Stimulated activated CD8-positive, alpha-beta memory T cell treated with anti-CD3 and anti-CD28 coated beads, Interleukin-7, amount 100 ng/mL, for 48 hours (primary cell): ENCODE data around the gene TRAK2.
"Not testable (repeated sequence)": the region's sequence is repeated elsewhere in the genome, so short reads cannot be mapped to it uniquely, and the experiment has no call there.

Experiments
- DNase-seq, 2 donors: peaks; one replicate each; pipeline ENCODE4 v3.0.0-alpha.2; 2020; ENCODE audit warnings: low read depth in 1 of 2; ENCODE audit errors: extremely low read depth in 1 of 2

The TRAK2 gene

DNA sequence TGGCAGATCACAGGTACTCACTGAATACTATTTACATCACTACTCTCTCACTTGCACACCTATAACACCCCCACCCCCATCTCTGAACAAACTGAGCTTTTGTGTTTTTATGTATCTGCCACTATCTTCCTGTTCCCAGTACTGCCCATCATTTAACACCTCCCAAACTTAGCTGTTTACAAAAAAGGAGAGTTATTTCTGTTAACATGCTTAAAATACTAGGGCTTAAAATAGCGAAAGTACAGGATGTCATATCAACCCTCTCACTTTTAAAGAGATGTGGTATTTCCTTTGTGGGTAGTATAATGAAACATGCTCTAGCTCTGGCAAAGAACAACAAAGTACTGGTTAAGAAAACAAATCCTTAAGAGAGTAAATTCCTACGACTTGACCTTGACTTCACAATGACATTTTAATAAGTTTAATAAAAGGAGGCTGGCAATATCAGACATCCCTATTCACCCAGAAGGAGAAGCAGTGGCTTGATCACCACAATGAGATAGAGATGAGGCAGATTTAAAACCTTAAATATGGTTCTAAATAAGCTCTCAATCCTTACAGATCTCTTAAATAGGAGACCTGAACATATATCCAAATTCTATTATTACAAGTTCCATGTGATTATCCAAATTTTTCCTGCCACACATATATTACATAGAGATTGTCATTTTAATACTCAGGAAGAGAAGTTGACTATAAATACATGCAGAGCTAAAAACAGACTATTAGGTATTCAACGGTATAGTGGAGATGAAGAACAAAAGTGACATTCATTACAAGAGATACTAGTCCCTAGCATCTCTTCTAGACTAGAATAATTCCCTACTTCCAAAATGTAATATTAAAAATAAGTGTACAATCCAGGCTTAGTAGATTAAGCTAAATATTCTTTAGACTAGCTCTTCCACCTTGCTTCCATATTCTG lies 36.9 kb downstream of the TRAK2 start:
- no peak for DNase-seq

DNA sequence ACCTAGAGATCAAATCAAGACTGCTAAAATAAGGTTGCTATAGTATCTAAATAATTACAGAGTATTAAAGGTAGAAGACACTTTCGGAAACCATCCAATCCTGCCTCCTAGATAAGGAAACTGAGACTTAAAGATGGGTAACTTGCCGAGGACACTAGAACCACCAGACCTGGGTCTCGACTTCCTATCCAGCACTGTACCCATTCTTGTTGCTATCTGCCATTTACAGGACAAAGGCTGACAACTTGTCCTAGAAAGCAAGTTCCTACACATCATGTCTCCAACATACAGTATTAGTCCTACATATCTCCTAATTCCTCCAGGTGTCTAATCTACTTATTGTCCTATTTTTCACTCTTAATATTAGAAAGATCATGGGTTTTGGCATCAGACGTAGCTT lies 37.7 kb downstream of the TRAK2 start:
- no peak for DNase-seq

DNA sequence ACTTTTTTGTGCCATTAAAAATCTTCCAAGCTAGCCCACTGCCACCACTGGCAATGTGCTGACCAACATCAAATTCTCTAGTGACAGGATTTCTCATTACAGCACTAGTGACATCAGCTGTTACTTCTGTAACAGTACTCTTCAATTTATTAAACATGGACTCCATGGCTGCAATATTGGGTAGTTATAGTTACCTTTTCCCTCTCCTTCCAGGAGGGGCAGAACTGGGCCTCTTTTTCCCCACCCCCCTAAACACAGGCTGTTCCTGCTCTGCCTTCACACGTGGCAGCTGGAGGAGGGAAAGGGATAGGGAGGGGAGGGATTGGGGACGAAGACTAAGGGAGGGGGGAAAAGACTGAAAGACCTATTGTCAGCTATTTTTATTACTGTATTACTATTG lies 38.1 kb downstream of the TRAK2 start:
- DNase-seq, result no peak

DNA sequence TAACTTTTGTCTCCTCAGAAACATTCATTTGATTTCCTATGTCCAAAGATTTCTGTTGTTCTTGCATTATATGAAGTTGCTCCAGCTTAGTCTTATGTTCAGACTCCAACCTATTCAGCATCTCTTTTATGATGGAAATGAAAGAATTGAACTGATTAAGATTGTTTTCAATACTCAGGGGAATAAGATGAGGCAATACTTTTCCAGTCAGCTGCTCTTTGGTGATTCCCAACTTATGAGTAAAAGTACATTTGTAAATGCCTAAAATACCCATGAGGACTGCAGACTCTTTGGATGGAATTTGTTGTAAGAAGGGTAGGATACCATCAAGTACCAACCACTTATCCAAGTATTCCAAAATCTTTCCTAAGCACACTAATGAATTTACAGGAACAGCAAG lies 39.8 kb downstream of the TRAK2 start:
- no peak for DNase-seq

DNA sequence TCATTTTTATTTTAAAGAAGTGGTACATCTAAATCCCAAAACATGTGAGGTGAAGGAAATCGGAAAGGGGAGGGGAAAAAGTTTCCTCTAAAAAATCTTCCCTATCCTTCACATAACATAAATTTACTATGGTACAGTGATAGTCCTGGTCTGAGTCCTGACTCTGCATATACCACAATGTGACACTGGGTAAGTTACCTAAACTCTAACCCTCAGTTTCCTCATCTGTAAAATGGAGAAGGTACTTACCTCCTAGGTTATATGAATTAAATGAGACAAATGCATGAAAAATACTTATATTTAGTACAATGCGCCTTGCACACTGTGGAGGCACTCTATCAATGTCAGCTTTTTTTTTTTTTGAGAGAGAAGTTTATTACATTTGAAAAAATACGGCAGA lies 42.3 kb downstream of the TRAK2 start:
- no peak for DNase-seq

DNA sequence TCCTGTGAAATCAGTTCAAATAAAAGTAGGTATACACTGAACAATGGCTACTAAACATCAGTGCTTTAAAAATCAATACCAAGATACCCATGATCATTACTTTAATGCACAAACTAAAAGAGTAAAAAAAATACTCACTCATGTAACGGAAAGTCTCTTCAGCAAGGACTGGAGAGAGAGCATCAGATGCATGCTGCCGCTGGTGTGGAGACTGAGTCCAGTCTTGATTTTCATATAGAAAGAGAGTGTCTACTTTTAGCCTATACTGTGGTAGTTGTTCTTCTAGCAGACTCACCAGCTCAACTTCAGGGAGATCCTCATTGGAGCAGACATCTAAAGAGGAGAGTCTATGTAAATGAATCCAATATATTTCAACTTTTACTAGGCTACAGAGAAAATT lies 44.0 kb downstream of the TRAK2 start:
- no peak for DNase-seq

DNA sequence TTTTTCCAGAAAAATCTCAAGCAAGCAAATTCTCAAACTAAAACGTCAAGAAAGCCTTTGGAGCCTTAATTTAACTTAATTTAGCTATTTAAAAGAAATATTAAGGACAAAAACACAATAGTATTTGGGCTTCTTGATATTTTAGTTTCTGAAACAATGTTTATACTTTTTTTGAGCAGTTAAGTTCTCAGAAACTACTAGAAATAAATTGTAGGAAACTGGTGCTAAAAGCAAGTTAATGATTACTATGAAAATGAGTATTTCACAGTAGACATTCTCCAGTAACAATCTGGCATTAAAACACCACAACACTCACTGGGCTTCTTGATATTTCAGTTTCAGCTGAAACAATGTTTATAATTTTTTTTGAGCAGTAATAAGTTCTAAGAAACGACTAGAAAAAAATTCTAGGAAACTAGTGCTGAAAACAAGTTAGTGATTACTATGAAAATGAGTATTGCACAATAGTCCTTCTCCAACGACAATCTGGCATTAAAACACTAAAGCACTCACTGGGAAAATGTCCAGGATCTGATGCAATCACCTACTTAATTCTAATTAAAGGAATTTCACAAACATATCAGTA lies 45.1 kb downstream of the TRAK2 start:
- DNase-seq, result no peak

DNA sequence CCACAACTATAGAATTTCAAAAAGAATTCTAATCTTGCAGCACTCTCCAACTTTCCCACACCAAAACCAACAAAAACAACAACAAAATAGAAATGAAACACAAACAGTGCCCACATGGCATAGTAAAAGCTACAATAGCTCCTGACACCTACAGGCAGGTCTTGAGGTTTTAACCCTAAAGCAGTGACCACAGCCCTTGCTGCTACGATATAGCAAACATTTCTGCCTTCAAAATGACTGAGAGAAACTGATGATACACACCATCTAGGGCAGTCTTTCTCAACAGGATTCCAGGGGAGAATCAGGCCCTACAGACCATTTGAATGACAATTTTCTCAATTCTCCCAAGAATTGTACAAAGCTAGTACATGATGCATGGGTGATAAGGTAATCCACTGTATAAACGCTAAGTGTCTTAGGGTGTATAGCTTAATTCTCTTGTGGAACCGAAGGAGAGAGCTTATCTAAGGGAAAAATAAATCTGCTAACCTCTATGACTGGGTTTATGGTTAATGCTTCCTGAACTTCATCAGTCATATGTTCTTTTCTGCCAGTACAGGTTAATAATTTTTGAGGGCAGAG lies 46.5 kb downstream of the TRAK2 start:
- DNase-seq, result no peak

DNA sequence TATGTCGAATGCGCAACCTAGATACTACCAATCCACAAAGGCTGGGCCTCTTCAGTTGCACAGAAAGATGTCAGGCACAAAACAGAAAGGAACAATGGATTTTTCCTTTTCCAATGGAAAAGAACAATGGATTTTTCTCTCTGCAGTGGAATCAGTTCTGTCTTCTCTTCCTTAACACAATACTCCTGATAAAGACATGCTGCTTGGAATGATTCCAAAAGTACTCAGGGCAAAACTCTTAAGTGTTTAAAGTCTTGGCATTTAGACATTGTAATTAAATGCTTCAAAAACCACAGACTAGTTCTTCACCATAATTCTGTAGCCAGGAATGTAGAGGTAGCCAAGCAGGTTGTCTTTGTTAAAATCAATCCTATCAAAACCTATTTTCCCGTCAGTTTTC lies 47.4 kb downstream of the TRAK2 start:
- no peak for DNase-seq

DNA sequence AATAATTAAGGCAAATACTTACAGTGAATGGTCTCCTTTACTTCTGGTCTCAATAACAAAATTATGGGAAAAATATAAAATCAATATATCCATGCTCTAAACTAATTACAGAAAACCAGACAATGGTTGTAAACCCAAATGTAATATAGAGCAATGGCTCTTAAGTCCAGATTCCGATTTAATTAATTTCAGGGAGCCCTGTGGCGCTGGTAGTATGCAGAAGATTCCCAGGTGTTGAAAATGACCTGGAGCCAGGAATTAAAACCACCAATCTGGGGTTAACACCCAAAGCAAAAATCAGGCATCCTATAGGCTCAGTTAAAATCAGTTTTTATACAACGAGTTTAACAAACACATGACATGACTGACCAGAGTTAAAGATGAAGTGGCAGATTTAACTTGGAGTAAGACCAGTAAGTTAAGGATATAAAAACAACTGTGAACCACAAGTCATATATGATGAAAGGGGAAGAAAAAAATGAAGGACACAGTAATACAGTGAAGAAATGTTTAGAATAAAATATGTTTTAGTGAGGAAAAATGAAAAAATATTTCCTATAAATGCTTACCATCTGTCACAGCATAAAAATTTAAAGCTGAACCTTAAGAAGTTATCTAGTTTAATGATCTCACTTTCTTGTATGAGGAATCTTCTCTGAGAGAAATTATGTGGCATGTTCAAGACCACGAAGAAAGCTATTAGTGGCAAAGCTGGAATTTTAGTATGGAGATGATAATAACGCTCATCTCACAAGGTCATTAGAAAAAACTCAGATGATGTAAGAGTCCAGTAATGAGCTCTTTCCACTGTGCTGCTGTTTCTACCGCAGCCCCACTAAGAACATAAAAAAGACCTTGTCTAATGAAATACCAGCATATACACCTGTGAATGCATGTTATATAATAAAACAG lies 48.4 kb downstream of the TRAK2 start:
- DNase-seq, result no peak

DNA sequence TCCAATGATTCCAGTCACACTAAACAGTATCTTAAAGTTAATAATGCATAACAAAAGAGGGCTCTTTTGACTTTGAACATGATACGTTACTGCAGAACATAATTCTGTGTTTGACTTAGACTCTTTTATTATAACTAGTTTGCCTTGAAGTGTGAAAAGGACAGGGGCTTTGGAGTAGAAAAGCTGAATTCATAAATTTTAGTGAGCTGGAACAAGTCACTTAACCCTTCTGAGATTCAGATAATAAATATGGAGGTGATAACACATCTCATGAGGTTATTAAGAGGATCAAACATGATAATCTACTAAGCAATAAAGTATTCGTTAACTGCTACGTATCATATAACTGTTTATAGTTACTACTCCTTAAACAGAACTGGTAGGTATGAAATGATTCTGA lies 49.4 kb downstream of the TRAK2 start:
- no peak for DNase-seq

DNA sequence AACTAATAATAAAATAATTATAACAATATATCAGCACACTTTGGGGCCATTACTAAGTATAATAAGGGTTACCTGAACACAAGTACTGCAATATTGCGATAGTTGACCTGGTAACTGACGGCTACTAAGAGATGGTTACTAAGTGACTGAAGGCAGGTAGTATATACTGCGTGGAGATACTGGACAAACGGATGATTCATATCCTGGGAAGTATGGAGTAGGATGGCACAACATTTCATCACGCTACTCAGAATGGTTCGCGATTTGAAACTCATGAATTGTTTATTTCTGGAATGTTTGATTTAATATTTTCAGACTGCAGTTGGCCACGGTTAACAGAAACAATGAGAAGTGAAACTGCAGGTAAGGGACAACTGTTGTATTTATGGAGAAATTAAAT lies 54.7 kb downstream of the TRAK2 start:
- DNase-seq, result no peak

DNA sequence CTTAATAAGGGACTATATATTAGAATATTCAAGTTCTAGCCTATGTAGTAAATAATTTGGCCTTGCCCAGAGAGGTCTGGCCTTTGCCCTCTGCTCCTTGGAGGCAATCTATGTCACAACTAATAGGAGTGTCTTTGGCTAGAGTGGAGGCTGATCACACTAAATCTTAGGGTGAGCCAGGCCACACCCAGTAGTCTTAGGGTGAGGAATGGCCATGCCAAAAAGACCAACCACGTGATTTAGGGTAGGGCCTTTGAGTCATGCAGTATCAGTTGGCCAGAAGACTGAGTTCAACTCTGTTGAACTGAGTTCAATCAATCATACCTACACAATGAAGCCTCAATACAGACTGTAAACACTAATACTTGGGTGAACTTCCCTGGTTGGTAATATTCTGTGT lies 68.1 kb downstream of the TRAK2 start:
- no peak for DNase-seq

DNA sequence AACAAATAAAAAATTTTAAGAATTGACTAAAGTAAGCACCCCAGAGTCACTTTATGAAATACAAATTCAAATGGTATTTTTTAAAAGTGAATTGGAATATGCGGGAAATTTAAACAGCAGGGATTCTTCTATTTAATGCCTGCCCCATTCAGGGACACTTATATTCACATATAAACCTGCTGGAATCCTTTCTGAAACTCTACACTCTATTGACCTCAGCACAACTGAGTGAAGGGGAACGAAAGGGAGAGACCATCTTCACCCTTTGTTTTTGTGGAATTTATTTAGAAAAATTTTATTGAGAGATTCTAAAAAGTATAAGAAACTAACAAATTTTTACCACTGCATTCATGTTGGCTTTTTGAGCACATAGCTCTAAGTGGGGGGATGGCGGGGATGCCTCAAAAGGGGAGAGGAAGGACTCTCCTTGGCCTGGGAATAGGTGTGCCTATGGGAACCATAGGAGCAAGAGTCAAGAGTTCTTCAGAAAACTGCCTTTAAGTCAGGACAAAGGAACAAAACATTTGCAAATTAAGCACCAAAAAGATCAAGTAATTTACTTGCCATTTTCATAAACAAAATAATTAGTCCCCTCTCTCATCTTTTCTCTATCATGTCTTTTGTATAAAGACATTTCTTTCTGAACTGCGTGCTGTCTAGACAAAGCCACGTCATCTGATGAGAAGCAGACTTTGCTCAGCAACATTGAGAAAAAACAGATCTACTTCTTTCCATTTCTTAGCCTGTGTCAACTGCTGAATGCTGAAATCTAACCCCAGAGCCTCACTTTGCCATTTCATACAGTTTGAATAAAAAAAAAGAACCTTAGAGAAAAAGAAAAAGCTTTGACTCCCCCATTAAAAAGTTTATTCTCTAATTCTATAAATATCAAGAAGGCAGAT lies 72.5 kb downstream of the TRAK2 start:
- DNase-seq, result no peak

DNA sequence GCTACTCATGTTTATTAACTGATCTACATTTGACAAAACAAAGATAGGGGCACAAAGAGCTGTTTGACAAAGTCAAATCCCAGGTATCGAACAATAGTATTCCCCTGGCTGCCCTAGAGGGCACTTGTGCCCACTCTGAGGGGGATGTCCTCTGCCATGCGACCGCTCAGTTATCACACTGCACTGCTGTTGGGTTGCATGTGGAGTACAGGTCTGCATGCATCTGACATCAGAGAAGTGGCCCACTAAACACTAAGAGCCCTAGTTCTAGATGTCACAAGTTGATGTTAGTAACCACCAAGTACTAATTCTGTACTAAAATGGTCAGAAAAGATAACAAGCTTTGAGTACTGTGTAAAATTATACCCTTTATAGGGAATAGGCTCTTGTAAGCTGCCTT lies 74.0 kb downstream of the TRAK2 start:
- DNase-seq, result no peak

DNA sequence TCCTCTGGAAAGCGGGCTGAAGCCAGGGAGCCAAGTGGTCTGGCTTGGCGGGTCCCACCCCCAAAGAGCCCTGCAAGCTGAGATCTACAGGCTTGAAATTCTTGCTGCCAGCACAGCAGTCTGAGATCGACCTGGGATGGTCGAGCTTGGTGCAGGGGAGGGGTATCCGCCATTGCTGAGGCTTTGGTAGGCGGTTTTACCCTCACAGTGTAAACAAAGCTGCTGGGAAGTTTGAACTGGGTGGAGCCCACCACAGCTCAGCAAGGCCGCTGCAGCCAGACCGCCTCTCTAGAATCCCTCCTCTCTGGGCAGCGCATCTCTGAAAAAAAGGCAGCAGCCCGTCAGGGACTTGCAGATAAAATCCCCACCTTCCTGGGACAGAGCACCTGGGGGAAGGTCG lies 81.5 kb downstream of the TRAK2 start:
- DNase-seq, result no peak

DNA sequence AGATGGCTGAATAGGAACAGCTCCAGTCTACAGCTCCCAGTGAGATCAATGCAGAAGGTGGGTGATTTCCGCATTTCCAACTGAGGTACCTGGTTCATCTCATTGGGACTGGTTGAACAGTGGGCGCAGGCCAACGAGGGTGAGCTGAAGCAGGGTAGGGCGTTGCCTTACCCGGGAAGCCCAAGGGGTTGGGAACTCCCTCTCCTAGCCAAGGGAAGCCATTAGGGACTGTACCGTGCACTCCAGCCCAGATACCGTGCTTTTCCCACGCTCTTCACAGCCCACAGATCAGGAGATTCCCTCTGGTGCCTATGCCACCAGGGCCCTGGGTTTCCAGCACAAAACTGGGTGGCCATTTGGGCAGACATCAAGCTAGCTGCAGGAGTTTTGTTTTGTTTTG lies 81.9 kb downstream of the TRAK2 start:
- not testable (repeated sequence) for DNase-seq

DNA sequence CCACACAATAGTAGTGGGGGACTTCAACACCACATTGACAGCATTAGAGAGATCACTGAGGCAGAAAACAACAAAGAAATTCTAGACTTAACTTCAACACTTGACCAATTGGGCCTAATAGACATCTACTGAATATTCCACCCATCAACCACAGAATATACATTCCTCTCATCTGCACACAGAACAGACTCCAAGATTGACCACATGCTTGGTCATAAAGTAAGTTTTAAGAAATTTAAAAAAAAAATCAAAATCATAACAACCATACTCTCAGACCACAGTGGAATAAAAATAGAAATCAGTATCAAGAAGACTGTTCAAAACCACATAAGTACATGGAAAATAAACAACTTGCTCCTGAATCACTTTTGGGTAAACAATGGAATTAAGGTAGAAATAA lies 85.1 kb downstream of the TRAK2 start:
- DNase-seq, result no peak

DNA sequence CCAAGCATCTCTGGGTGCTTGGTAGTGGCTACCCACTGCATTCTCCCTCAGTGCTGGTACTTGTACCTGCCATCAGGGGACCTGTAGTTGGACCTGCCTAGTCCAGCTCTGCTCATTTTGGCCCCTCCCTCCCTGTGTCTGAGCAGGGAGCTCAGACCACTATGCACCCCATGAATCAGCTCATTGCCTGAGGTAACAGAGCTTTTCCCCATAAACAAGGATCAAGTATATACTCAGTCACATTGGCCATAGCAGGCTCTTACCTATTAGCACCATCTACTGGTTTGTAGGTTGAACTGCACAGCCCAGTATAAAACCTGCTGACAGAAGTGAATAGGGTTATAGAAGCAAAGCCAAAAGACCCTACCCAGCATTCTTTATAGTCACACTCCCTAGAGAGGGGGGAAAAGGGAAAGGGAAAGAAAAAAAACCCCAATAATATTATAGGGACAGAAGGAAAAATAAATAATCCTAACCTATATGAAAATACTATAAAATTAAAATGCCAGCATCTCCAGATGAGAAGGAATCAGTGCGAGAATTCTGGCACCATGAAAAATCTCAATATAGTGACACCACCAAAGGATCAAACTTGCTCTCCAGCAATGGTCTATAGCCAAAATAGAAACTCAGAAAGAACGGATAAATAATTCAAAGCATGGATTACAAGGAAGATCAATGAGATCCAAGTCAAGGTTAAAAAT lies 87.2 kb downstream of the TRAK2 start:
- no peak for DNase-seq

DNA sequence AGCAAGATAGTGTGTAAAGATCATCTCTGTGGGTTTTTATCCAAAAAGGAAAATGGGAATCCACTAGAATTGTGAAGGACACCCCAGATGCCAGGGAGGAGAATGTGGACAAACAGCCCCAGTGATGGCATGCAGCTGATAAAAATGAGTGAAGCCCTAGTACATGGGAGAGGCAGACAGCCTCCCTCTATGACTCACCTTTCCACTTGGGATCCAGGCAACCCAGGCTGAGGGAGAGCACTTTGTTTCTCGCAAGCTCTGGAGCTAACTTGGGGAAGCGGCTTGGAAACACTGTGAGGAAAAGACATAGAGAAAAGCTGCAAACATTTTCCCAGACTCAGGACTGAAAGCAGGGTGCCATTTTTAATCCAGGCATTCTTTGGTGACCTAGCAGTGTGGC lies 88.9 kb downstream of the TRAK2 start:
- DNase-seq, result no peak
